ENCODE measurements around the gene CDH2.
"Not testable (repeated sequence)": the region's sequence is repeated elsewhere in the genome, so short reads cannot be mapped to it uniquely, and the experiment has no call there.

The CDH2 gene

GRCh38 chr18:27906189-27906588 lies 270.7 kb downstream of the CDH2 start:
- not testable (repeated sequence) for H3K27me3 ChIP-seq (ENCODE audit: control insufficient read depth in 2 of 2, insufficient read depth in 2 of 2, low read length in 2 of 2); H3K9ac ChIP-seq (ENCODE audit: low read depth in 1 of 2, low read length in 2 of 2); H3K27ac ChIP-seq (ENCODE audit: low read depth in 2 of 2, low read length in 2 of 2); H3K4me3 ChIP-seq (ENCODE audit: low read length in 2 of 2); H3K9me3 ChIP-seq (ENCODE audit: control insufficient read depth in 2 of 2, low read length in 2 of 2); H3K36me3 ChIP-seq (ENCODE audit: control insufficient read depth in 2 of 2, insufficient read depth in 2 of 2, low read length in 2 of 2); H3K4me1 ChIP-seq (ENCODE audit: control insufficient read depth in 2 of 2, insufficient read depth in 2 of 2, low read length in 2 of 2)

DNA sequence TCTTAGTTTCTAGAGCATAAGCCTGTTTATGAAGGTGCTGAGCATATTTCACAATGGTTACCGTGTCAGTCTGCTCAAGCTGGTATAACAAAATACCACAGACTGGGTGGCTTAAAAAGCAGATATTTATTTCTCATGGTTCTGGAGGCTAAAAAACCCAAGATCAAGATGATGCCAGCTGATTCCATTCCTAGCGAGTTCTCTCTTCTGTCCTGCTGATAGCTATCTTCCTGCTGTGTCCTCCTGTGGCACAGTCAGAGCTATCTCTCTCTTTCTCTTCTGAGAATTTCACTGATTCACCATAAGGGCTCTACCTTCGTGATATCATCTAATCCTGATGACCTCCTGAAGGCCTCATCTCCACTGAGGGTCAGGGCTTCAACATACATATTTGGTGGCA lies 273.0 kb downstream of the CDH2 start:
- no peaks in the 10 kb centered on the region for H3K4me1 ChIP-seq (ENCODE audit: control insufficient read depth in 2 of 2, insufficient read depth in 2 of 2, low read length in 2 of 2)
- H3K4me3 ChIP-seq (ENCODE audit: low read length in 2 of 2), result no peak overlapping the region
- H3K27ac ChIP-seq (ENCODE audit: low read depth in 2 of 2, low read length in 2 of 2), result no peak overlapping the region

GRCh38 chr18:27901424-27902226 lies 275.3 kb downstream of the CDH2 start:
- H3K27ac ChIP-seq (ENCODE audit: low read depth in 2 of 2, low read length in 2 of 2), result no peak overlapping the region
- H3K27me3 ChIP-seq (ENCODE audit: control insufficient read depth in 2 of 2, insufficient read depth in 2 of 2, low read length in 2 of 2), result no peaks in the 10 kb centered on the region
- H3K9me3 ChIP-seq (ENCODE audit: control insufficient read depth in 2 of 2, low read length in 2 of 2), result no peaks in the 10 kb centered on the region
- no peak overlapping the region for H3K4me3 ChIP-seq (ENCODE audit: low read length in 2 of 2)
- H3K4me1 ChIP-seq (ENCODE audit: control insufficient read depth in 2 of 2, insufficient read depth in 2 of 2, low read length in 2 of 2), result no peaks in the 10 kb centered on the region
- no peak overlapping the region for H3K9ac ChIP-seq (ENCODE audit: low read depth in 1 of 2, low read length in 2 of 2)
- no peaks in the 10 kb centered on the region for H3K36me3 ChIP-seq (ENCODE audit: control insufficient read depth in 2 of 2, insufficient read depth in 2 of 2, low read length in 2 of 2)

More for the DNA sequence above, 273.0 kb downstream of the CDH2 start:
- Histone ChIP-seq H3K27me3 (ENCODE audit: control insufficient read depth in 2 of 2, insufficient read depth in 2 of 2, low read length in 2 of 2) (no peaks in the 10 kb centered on the region), H3K36me3 (ENCODE audit: control insufficient read depth in 2 of 2, insufficient read depth in 2 of 2, low read length in 2 of 2) (no peaks in the 10 kb centered on the region), H3K9me3 (ENCODE audit: control insufficient read depth in 2 of 2, low read length in 2 of 2) (no peaks in the 10 kb centered on the region), H3K9ac (ENCODE audit: low read depth in 1 of 2, low read length in 2 of 2) (no peak overlapping the region)
